OCI-LY1 (cell line): ENCODE results near the gene NIM1K.

Experiments
- H2AFZ ChIP-seq: fragments of 200-600 bp; sonication (generic), shearing (Covaris generic); 2 replicates; pipeline ENCODE4 v1.6.0; 2014; ENCODE audit warnings: antibody characterized with exemption, mild to moderate bottlenecking, low read length
- H3F3A ChIP-seq: fragments of 200-600 bp; sonication (generic), shearing (Covaris generic); 2 replicates; pipeline ENCODE4 v1.6.0; 2014; ENCODE audit warnings: mild to moderate bottlenecking, antibody characterized with exemption, low read length, moderate library complexity; ENCODE audit not compliant: insufficient read depth
- H3K27ac ChIP-seq: fragments of 200-600 bp; sonication (generic); 2 replicates; pipeline ENCODE4 v1.5.1; 2014; ENCODE audit warnings: low read length, mixed run types, mild to moderate bottlenecking, low read depth; ENCODE audit not compliant: poor library complexity, severe bottlenecking
- H3K27me3 ChIP-seq: fragments of 200-600 bp; sonication (generic); 2 replicates; pipeline ENCODE4 v1.6.0; 2014; ENCODE audit warnings: antibody characterized with exemption, mild to moderate bottlenecking, low read length, moderate library complexity; ENCODE audit not compliant: insufficient read depth
- H3K36me3 ChIP-seq: fragments of 200-600 bp; sonication (generic); 2 replicates; pipeline ENCODE4 v1.6.1; 2014; ENCODE audit warnings: mild to moderate bottlenecking, antibody characterized with exemption, low read length, moderate library complexity, mixed read lengths; ENCODE audit not compliant: insufficient read depth
- H3K4me1 ChIP-seq: fragments of 200-600 bp; sonication (generic); 2 replicates; pipeline ENCODE4 v1.5.1; 2014; ENCODE audit warnings: mild to moderate bottlenecking, low read length, moderate library complexity; ENCODE audit not compliant: insufficient read depth, severe bottlenecking
- H3K4me2 ChIP-seq: fragments of 200-600 bp; sonication (generic), shearing (Covaris generic); 2 replicates; pipeline ENCODE4 v1.6.1; 2014; ENCODE audit warnings: low read length
- H3K4me3 ChIP-seq: fragments of 200-600 bp; sonication (generic); 2 replicates; pipeline ENCODE4 v1.5.1; 2014; ENCODE audit warnings: low read length, low read depth, mild to moderate bottlenecking, mixed read lengths; ENCODE audit not compliant: poor library complexity, severe bottlenecking
- H3K79me2 ChIP-seq: fragments of 200-600 bp; shearing (Covaris generic); 2 replicates; pipeline ENCODE4 v1.6.1; 2016; ENCODE audit warnings: mixed run types, low read length, mixed read lengths; ENCODE audit not compliant: insufficient read depth
- H3K9ac ChIP-seq: fragments of 200-600 bp; sonication (generic), shearing (Covaris generic); 2 replicates; pipeline ENCODE4 v1.6.1; 2014; ENCODE audit warnings: mild to moderate bottlenecking, low read length, mixed read lengths
- H3K9me2 ChIP-seq: fragments of 200-600 bp; sonication (generic), shearing (Covaris generic); 2 replicates; pipeline ENCODE4 v1.6.1; 2014; ENCODE audit warnings: low read depth, mild to moderate bottlenecking, low read length, mixed read lengths
- H3K9me3 ChIP-seq: fragments of 200-600 bp; shearing (Covaris generic); 2 replicates; pipeline ENCODE4 v1.6.1; 2014; ENCODE audit warnings: low read length, mixed read lengths
- H4K20me1 ChIP-seq: fragments of 200-600 bp; sonication (generic), shearing (Covaris generic); 2 replicates; pipeline ENCODE4 v1.6.0; 2016; ENCODE audit warnings: mild to moderate bottlenecking, low read length; ENCODE audit not compliant: insufficient read depth
- EZH2 ChIP-seq: fragments of 200-600 bp; sonication (generic), shearing (Covaris generic); IDR thresholded peaks from 2 replicates; pipeline ENCODE4 v1.8.0; 2017; ENCODE audit warnings: borderline replicate concordance, mixed run types, mild to moderate bottlenecking, antibody characterized with exemption, low read length, moderate library complexity, mixed read lengths
- TF ChIP-seq, protein P1 (sequence below): fragments of 200-600 bp; sonication (generic), shearing (Covaris generic); IDR thresholded peaks from 2 replicates; pipeline ENCODE4 v1.5.1; 2017; ENCODE audit warnings: mild to moderate bottlenecking, antibody characterized with exemption, low read length, moderate library complexity, mixed read lengths

Gene NIM1K

DNA sequence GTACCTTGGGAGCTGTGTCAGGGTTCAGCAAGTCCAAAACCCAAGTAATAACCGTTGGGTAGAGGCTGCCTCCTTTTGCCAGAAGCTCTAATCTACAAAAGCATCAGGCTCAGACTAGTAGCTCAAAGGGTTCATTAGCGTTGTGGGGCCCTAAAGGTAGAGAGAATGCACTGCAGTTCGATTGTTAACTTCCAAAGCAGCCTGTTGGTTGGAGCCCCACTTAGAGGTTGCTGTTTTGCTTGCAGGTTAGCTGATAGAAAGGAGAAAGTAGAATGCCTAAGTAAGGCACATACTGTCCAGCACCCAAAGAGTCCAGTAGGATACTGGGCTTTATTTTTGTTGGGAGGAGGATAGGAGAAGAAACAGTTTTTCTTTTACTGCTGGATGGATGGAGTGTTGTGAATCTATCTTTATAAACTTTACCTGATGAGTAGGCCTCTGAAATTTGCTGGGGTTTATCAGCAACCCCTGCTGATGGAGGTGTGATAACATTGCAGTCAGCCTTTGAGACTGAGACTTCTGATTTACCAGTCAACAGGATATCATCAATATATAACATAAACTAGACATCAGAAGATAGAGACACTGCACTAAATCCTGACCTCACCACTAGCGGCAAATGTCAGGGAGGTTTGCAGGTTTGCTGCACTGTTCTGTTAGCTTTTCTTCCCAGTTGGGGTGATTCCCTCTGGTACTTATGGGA, 36.5 kb upstream of the NIM1K start:
- Histone ChIP-seq H2AFZ (no peak overlapping the region), H3K36me3 (peaks cover 56% of the 10 kb centered on the region), H3K9me2 (no peaks in the 10 kb centered on the region), H3K4me3 (no peak overlapping the region), H3K27me3 (no peaks in the 10 kb centered on the region), H3F3A (no peaks in the 10 kb centered on the region), H3K79me2 (no peaks in the 10 kb centered on the region; the same call in 1 of the 2 replicates), H3K4me2 (no peak overlapping the region), H3K4me1 (no peaks in the 10 kb centered on the region), H4K20me1 (no peaks in the 10 kb centered on the region), H3K9me3 (no peaks in the 10 kb centered on the region), H3K9ac (no peak overlapping the region), H3K27ac (no peak overlapping the region)
- TF ChIP-seq EZH2, result no peak
- TF ChIP-seq, protein P1, sequence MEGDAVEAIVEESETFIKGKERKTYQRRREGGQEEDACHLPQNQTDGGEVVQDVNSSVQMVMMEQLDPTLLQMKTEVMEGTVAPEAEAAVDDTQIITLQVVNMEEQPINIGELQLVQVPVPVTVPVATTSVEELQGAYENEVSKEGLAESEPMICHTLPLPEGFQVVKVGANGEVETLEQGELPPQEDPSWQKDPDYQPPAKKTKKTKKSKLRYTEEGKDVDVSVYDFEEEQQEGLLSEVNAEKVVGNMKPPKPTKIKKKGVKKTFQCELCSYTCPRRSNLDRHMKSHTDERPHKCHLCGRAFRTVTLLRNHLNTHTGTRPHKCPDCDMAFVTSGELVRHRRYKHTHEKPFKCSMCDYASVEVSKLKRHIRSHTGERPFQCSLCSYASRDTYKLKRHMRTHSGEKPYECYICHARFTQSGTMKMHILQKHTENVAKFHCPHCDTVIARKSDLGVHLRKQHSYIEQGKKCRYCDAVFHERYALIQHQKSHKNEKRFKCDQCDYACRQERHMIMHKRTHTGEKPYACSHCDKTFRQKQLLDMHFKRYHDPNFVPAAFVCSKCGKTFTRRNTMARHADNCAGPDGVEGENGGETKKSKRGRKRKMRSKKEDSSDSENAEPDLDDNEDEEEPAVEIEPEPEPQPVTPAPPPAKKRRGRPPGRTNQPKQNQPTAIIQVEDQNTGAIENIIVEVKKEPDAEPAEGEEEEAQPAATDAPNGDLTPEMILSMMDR, result no peak

DNA sequence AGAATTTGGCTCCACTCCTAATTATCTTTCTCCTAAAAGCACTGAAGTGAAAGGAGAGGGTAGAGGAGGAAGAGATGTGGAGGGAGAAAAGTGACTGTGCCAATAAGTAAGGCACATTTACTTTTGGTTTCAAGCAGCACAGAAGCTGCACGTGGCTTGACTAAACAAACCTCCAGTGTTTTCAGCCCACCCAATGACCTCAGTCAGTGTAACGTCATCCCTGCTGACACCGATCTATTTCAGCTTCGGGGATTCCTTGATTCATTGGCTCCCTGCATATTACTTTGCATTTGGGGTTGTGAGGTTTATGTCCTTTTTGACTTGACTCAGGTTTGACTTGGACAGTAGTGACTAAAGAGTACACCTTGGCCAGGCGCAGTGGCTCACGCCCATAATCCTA, 35.6 kb upstream of the NIM1K start:
- H3K9ac ChIP-seq, result no peak overlapping the region
- TF ChIP-seq, protein P1, result no peak
- TF ChIP-seq EZH2, result no peak
- no peak overlapping the region for H2AFZ ChIP-seq
- H3K36me3 ChIP-seq, result peaks cover 55% of the 10 kb centered on the region
- no peaks in the 10 kb centered on the region for H3F3A ChIP-seq
- no peak overlapping the region for H3K27ac ChIP-seq
- H3K27me3 ChIP-seq, result no peaks in the 10 kb centered on the region
- no peaks in the 10 kb centered on the region for H3K9me2 ChIP-seq
- no peaks in the 10 kb centered on the region for H3K9me3 ChIP-seq
- no peaks in the 10 kb centered on the region for H4K20me1 ChIP-seq
- H3K4me1 ChIP-seq, result no peaks in the 10 kb centered on the region
- H3K4me3 ChIP-seq, result no peak overlapping the region
- no peak overlapping the region for H3K4me2 ChIP-seq
- no peaks in the 10 kb centered on the region for H3K79me2 ChIP-seq

DNA sequence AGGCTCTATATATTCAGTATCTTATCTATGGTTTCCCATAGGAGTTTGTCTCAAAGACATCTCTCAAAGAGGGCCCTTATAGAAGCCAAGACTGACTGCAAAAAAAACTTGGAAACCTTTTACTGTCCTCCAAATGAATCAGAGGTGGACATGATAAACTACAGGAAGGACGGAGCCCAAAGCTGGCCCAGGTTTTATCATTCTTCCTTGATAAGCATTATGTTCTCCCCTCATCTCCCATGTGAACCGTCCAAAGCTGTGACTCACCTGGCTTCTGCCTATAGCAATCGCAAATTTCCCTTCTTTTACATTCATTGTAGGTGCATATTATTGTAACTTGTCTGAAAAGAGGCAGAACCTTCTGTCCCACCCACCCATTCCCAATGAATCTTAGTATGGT, 35.0 kb upstream of the NIM1K start:
- Histone ChIP-seq H3K27ac (no peak overlapping the region), H3K27me3 (no peaks in the 10 kb centered on the region), H3K9me3 (no peaks in the 10 kb centered on the region), H3K4me3 (no peak overlapping the region), H4K20me1 (no peaks in the 10 kb centered on the region), H3K9me2 (no peaks in the 10 kb centered on the region), H3K4me2 (no peak overlapping the region), H3F3A (no peaks in the 10 kb centered on the region), H2AFZ (no peak overlapping the region), H3K36me3 (peaks cover 59% of the 10 kb centered on the region), H3K4me1 (no peaks in the 10 kb centered on the region), H3K79me2 (no peaks in the 10 kb centered on the region), H3K9ac (no peak overlapping the region)
- TF ChIP-seq, protein P1, result no peak
- TF ChIP-seq EZH2, result no peak
